HEK293 (cell line): ENCODE results near the gene HEATR9.

ENCODE experiments used
- CTCF ChIP-seq: fragments of 450-650 bp; formaldehyde crosslinking; IDR thresholded peaks from 2 replicates; pipeline ENCODE4 v1.5.1; 2016; ENCODE audit warnings: missing biosample characterization, missing genetic modification characterization
- KLF1 ChIP-seq: fragments of 450-650 bp; formaldehyde crosslinking; IDR thresholded peaks from 2 replicates; pipeline ENCODE4 v1.5.1; 2016; ENCODE audit warnings: missing biosample characterization, missing genetic modification characterization
- OVOL3 ChIP-seq: fragments of 450-650 bp; formaldehyde crosslinking; IDR thresholded peaks from 2 replicates; pipeline ENCODE4 v1.5.1; 2016; ENCODE audit warnings: missing biosample characterization, missing genetic modification characterization
- SP2 ChIP-seq: fragments of 450-650 bp; formaldehyde crosslinking; IDR thresholded peaks from 2 replicates; pipeline ENCODE4 v1.5.1; 2016; ENCODE audit warnings: missing biosample characterization, missing genetic modification characterization
- SP7 ChIP-seq: fragments of 450-650 bp; formaldehyde crosslinking; IDR thresholded peaks from 2 replicates; pipeline ENCODE4 v1.5.1; 2016; ENCODE audit warnings: missing biosample characterization, missing genetic modification characterization
- ZNF114 ChIP-seq: fragments of 450-650 bp; formaldehyde crosslinking; IDR thresholded peaks from 2 replicates; pipeline ENCODE4 v1.5.0; 2017; ENCODE audit warnings: missing biosample characterization, missing genetic modification characterization
- ZNF274 ChIP-seq, 2 experiments: fragments of 200-500 bp in 1 of 2; fragments of 450-650 bp in 1 of 2; sonication (Bioruptor generic) in 1 of 2; formaldehyde crosslinking in 1 of 2; IDR thresholded peaks; 2 replicates each; pipeline versions ENCODE4 v1.5.1 to v1.6.1; 2014 to 2016; ENCODE audit warnings: borderline replicate concordance in 1 of 2, inconsistent platforms in 1 of 2, low read length in 1 of 2, missing biosample characterization in 1 of 2, missing genetic modification characterization in 1 of 2
- ZNF423 ChIP-seq: fragments of 450-650 bp; formaldehyde crosslinking; IDR thresholded peaks from 2 replicates; pipeline ENCODE4 v1.5.1; 2016; ENCODE audit warnings: missing biosample characterization, missing genetic modification characterization
- ZNF654 ChIP-seq: fragments of 450-650 bp; formaldehyde crosslinking; IDR thresholded peaks from 2 replicates; pipeline ENCODE4 v1.5.1; 2016; ENCODE audit warnings: low read depth, missing biosample characterization, missing genetic modification characterization
- TF ChIP-seq, protein P1 (sequence below): IDR thresholded peaks from 2 replicates; pipeline ENCODE4 v1.6.1; 2011; ENCODE audit warnings: mild to moderate bottlenecking, low read depth, low read length, borderline replicate concordance

GRCh38 chr17:35889818-35890773 is 21.4 kb upstream of the HEATR9 start:
- TF ChIP-seq SP7 (no peak), ZNF423 (tag by site-specific recombination) (no peak), CTCF (tag by site-specific recombination) (no peak), ZNF274 (IDR thresholded peaks at IDR 0.05; ENCODE audit: low read length) (no peak), ZNF274 (tag by site-specific recombination; IDR thresholded peaks at IDR 0.05; ENCODE audit: borderline replicate concordance) (no peak), SP2 (no peak), ZNF654 (tag by site-specific recombination) (no peak), KLF1 (tag by site-specific recombination) (no peak), OVOL3 (tag by site-specific recombination) (no peak), ZNF114 (tag by site-specific recombination) (no peak)
- TF ChIP-seq, protein P1, sequence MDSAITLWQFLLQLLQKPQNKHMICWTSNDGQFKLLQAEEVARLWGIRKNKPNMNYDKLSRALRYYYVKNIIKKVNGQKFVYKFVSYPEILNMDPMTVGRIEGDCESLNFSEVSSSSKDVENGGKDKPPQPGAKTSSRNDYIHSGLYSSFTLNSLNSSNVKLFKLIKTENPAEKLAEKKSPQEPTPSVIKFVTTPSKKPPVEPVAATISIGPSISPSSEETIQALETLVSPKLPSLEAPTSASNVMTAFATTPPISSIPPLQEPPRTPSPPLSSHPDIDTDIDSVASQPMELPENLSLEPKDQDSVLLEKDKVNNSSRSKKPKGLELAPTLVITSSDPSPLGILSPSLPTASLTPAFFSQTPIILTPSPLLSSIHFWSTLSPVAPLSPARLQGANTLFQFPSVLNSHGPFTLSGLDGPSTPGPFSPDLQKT, result no peak
